Activated CD4-positive, alpha-beta T cell treated with anti-CD3 and anti-CD28 coated beads, Interleukin-2, amount 50 U/mL, for 1 hour (primary cell): ENCODE data around the gene POLD2.
"Not testable (repeated sequence)": the region's sequence is repeated elsewhere in the genome, so short reads cannot be mapped to it uniquely, and the experiment has no call there.

Source experiments
- DNase-seq: peaks from one replicate; pipeline ENCODE4 v3.0.0-alpha.2; 2020

Gene POLD2

DNA sequence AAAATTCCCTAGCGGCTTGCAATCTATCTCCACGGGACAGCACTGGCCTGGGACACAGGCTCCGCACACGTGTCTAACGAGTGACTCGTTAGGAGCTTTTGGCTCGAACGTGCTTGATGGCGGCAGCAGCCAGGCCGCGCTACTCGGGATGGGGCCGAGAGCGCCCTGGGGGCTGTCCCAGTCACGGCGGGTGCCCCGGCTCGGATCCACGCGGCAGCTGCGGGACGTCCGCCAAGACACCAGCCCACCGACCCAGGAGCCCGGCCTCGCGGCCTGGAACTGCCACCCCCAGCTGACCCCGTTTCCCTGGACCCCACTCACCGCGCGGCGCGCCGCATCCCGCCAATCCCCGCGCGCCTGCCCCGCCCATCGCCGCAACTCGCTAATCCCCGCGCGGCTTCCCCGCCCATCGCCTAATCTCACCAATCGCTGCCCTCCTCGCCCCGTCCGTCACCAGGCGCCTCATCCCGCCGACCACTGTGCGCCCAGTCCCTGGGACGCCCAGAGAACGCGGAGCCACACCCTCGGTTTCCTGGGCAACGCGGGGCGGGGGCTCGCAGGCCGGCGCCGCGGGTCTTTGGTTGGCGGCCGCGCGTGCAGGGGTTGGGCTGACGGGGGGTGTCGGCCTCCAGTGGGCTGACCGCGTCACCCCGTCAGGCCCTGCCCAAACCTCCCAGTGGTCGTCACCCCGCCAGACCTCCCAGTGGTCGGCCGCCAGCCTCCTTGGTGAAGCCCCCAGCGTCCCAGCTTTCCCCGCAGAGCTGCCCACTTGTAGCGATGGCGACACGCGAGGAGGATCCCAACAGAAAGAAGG is at the start of gene POLD2:
TSS of gene POLD2 (minus strand) at position 359 of the 814 bp plus-strand sequence. CDS start 1,495 bp downstream, outside the sequence.
- peak; percentile 96 for DNase-seq

DNA sequence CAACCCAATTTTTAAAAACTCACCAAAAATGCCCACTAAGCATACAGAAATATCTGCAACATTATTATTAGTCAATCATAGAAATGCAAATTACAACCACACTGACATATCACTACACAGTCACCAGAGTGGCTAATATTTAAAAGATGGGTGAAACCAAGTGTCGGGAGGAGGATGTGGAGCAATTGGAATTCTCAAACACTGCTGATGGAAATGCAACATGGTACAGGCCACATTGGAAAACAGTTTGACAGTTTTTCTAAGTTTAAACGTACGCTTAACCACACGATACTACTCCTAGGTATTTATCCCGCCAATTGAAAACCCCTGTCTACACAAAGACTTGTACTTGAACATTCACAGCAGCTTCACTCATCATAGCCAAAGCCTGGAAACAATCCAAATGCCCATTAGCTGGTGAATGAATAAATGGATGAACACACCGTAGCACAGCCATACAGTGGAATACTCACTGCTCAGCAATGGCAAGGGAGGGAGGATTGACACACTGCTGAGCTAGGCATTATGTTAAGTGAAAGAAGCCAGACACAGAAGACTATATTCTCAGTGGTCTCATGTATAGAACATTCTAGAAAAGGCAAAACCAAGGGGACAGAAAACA is 49.6 kb upstream of the POLD2 start:
- DNase-seq, result no peak

DNA sequence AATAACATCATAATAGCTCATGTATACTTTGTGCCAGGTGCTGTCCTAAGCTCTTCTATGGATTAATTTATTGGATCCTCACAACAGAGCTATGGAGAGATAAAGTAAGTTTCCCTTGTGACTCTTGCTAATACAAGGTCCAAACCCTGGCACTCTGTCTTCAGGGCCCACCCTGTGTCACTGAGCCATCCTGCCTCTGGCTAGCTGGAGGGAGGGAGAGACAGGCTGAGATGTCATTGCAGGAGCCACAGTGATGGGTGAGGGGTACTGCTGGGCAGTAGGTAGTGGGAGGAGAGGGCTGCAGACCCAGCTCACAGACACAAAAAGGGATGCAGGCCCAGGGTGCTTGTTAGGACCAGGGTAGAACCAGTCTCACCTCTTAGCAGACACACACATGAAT is 49.0 kb upstream of the POLD2 start:
- no peak for DNase-seq

DNA sequence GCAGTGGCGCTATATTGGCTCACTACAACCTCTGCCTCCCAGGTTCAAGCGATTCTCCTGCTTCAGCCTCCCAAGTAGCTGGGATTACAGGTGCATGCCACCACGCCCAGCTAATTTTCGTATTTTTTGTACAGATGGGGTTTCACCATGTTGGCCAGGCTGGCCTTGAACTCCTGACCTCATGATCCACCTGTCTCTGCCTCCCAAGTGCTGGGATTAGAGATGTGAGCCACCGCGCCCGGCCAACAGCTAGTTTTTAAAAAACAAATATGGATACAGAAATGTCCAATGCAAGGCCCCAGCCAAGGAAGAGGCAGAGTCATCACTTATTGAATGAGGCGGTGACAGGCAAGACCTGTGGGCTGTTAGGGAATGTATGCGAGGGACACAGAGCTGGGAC is 48.6 kb upstream of the POLD2 start:
- DNase-seq, result not testable (repeated sequence)

DNA sequence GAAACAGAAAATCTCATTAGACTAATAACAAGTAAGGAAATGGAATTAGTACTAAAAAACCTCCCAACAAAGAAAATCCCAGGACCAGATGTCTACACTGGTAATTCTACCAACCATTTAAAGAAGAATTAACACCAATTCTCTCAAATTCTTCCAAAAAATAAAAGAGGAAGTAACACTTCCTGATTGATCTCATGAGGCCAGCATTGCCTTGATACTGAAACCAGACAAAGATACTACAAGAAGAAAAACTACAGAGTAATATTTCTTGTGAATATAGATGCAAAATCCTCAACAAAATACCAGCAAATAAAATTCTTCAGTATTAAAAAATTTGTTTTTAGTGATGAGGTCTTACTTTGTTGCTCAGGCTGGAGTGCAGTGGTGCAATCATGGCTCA is 44.6 kb upstream of the POLD2 start:
- DNase-seq, result no peak

DNA sequence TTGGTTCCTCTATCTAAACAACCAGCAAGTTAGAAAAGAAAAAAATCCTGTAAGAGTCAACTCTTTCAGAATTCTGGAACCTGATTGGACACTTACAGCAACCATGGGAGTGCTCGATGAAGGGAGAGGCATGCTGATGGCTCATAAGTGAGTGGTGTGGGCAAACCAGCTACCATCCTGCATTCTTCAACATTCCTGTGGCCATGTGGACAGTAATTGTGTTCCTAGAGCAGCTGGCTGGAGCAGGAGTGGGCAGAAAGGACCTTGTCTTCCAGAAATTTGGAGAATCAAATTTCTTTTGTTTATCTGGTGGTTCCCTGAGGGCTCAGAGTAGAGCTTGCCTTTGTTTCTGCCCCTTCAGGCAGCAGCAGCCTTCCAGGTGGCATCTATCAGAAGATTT is 40.2 kb upstream of the POLD2 start:
- DNase-seq, result no peak

DNA sequence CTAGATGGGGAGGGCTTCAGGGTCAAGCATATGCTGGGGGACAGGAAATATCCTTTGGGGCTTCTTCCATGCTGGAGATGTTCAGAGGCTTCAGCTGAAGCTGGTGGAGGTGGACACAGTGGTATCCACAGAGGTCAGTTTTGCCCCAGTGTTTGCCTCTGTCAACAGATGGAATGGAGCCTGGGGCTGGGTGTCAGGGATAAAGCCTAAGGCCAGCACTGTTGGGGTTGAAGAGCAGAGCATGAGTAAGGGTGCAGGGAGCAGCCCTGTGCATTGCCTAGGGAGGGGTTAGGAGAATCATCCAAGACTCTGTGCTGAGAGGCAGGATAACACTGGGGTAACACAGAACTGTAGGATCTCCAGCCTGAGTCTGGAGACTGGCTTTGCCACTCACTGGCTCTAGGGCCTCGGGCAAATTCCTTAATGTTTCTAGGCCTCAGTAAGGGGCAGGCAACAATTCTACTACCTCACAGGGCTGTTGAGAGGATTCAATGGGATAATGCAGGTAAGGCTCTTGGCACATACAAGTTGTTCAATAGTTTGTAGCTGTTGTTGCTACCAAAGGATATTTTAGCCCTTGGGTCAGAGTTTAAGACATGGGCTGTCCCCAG is 39.5 kb upstream of the POLD2 start:
- no peak for DNase-seq

DNA sequence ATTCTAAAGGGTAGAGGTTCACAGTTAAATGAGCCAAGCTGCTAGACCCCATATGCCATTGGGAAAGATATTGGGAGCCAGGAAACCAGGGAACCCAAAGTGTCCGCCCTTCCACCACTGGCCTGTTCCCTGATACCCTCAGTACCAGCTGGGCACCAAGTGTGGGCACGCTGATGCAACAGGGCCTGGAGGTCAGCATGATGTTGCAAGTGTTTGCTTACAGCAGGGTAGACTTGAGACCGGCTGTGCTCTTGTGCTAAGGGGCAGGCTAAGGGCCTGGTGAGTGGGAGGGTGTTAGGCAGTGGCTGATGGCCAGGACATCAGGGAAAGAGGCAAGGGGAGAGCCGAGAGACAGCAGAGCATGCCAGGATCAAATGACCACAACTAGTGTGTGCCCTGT is 38.8 kb upstream of the POLD2 start:
- no peak for DNase-seq

DNA sequence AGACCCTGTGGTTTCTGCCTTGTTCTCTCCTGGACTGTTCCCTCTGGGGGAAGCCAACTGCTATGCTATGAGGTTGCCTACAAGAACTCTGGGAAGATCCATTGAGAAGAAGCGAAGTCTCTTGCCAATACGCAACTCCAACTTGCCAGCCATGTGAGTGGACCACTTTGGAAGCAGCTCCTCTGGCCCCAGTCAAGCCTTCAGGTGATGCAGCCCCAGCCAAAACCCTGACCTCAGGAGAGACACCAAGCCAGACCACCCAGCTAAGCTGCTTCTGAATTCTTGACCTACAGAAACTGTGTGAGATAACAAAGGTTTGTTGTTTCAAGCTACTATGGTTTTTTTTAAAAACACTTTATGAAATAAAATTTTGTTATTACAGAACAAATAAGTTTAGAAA is 38.0 kb upstream of the POLD2 start:
- no peak for DNase-seq

DNA sequence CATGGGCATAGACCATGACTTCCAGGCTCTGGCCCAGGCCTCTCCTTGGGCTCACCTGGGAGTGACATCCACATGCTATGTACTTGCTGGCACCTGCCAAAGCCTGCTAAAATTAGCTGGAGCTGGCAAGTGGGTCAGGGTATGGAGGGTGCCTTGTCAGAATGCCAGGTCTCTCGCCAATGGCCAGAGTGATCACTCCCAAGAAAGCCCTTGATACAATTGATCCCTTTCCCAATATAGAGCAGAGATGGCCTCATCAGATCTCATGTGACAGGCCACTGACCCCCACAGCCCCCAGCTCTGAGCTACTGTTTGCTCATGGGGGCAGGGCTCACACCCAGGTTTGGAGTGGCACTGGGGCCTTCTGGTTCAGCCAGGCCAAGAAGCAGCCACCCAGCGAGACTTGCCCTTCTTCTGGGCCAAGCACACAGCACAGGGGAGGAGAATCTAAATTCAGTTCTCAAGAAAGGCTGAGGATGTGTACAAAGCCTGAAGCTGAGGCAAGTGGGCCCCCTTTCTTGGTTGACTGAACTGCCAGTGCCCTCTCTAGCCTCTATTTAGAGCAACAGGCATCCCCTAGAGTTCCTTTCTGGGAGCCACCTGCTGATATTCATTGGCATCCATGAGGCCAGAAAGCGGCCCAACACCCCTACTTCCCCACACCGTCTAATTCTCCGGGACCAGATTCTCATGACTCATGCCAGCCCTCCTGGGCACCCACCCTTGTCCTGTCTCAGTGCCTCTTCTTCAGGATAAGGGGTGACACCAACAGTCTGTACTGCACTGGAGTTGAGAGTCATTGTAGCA is 36.7 kb upstream of the POLD2 start:
- no peak for DNase-seq

DNA sequence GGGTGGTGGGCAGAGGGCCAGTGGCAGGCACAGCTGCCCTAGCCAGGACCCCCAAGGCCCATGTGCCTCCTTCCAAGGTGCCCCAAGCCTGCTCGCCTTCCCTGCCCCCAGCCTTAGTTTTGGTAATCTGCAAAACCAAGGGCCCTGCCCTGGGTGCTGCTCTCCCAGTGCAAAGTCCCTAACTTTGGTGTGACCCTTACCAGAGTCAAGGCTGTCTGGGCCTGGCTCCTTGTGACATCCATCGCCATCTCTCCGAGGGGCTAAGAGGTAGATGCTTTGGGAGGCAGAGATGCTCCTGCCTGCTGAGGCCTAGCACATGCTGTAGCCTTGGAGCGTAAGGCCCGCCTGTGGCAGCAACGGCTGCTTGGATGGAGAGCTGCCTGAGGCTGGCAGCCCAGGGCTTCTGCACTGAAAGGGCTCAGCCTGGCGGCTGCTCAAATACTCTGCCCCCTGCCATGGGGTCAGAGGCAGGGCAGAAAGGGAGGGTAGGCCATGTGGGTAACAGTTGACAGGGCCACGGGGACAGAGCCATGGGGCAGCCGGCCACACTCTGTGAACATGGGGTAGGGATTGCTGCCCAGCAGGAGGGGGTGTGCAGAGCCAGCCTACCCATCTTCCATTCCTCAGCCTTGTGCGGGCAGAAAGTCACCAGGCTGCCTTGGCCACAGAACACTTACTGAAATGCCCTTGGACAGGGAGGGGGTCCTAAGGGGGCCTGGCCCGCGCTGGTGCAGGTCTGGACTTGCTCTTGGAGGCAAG is 35.7 kb upstream of the POLD2 start:
- no peak for DNase-seq

DNA sequence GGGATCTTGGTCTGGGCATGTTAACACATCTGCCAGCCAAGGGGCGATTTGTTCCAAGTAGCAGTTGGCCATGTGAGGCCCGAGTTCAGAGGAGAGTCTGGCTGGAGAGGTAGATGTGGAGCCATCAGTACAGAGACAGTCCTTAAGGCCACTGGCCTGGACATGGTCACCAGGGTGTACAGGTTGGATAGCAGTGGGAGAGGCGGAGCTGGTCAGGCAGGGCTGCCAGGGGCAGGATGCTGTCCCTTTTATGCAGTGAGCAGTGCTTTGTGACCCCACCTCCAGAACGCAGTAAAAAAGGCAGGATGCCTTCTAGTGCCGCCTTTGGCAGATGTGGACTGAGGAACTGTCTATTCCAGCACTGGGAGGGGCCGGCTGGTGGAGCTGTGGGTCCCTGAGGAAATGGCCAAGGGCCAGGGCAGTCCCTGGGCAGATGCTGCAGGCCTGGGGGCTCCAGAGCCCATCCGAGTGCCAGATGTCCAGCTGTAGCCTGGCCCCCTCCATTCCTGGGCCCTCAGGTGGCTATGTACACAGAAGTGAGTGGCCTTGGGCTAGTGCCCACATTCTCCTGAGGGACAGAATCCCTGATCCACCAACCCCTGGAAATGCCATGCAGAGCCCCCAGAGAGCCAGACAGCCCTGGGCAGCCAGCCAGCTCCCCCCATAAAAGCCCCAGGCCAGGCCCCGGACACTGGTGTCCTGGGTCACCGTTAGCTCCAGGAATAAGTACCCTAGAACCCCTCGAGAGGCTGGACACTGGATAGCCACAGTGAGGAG is 34.9 kb upstream of the POLD2 start:
- no peak for DNase-seq

DNA sequence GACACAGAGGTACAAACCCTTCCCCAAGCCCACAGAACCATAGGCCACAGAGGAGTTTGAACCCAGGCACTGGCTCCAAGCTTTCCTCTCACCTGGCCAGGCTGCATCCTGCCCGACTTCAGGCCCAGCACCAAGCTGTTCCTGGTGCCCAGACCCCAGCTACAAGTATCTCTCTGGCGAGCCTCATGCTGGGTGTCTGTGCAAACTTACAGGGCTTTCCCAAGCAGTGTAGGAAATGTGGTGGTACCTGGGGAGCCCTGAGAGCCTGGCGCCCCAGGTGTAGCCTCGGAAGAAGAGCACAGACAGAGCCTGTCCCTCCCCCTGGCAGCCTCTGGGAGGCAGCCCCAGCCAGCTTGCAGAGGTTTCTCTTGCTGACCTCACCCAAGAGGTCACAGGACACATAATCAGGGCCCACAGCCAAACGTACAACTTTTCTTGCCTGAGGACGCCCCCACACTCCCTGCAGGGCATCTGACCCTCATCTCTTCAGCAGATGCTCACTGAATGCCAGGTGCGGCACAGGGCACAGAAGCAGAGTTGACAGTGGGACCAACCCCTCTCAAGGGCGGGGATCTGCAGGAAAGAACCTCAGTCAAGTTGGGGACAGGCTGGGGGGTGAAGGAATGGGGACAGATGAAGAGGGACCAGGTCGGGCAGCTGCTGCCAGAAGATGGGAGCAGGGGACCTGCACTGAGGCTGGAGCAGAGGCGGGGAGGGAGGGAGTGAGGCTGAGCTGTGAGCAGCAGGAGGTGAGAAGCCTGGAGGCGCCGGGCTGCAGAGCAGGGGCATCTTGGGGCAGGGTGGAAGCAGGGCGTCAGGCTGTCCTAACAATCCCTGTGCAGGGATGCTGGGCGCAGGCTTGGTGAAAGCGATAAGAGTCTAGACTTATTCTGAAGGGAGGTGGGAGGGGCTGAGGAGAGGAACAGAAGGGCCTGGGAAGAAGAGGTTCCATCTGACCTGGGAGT is 34.0 kb upstream of the POLD2 start:
- DNase-seq, result no peak

DNA sequence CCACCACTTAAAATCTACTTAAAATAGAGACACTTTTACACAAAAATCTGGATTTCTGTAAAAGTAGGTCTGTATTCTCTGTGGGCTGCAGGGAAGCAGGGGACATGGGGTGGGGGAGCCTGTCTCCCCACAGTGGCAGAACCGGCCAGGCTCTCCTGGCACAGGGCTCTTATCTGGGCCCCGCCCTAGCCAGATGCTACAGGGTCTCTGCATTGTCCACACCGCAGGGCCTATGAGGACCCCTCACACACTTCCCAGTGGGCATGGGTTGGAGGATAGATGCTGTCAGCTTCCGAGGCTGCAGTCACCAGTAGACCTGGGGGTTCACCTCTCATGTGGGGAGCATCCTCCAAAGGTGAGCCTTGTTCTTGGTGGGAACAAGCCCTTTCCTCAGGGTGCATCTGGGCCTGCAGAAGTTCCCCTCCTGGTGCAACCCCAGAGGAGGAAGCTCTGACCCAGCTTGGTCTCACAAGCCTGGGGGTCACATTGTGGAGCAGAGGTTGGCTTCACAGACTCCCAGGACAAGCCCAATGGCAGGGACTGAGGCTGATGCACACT is 33.2 kb upstream of the POLD2 start:
- DNase-seq, result no peak

DNA sequence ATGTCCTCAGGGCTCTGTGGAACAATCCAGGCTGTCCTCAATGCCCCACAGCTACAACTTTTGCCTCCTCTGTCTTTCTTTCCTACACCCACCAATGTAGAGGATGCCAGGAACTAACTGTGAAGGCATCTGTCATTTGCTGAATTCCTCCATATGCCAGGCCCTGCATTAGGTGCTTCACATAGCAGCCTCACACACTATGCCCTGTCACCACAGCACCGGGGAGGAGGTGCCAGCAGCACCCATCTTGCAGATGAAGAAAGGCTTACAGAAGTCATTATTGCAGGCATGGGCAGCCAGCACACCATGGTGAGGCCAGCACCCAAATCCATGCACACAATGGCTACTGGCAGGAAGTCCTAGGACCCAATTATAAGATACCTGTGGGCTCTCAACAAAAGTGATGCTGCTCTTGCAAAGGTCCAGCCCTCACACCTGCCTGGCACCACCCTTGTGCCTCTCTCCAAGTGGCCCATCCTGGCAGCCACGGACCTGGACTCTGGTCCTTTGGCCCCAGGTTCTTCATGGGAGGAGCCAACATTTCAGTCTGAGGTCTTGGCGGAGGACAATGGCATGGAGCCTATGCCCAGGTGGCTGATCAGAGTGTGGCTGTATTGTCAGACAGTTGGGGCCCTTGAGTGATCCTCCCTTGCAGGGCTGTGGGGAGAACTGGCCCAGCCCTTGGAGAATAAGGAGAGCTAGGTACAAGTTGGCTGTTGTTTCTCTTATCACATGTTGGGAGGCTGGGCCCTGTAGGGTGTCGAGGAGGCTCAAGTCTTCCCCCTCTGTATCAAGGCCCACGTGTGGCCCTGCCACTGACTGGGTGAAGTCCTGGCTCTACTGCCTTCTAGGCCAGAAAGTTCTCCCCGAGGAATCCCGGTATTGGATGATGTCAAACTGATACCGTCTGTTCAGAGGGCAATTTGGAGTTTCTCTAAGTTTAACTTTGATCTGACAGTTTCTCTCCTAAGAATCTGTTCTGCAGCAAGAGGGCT is 32.1 kb upstream of the POLD2 start:
- DNase-seq, result no peak

DNA sequence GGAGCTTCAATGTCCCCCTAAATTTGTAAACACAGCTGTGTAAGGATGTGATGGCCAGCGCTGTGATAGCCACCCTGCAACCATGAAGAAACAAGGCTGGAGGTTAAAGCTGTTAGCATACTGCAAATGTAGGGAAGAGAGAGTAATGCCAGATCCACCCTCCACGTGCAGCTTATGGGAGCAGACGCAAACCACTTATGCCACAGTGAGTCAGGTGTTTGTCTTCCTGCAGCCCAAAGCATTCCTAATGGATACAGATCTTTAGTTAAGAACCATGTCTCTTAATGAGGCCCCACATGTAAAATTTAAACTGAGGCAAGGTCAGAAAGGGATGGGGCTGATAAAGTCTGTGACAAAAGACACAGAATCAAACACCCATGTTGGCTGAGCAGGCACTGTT is 31.4 kb upstream of the POLD2 start:
- DNase-seq, result no peak

DNA sequence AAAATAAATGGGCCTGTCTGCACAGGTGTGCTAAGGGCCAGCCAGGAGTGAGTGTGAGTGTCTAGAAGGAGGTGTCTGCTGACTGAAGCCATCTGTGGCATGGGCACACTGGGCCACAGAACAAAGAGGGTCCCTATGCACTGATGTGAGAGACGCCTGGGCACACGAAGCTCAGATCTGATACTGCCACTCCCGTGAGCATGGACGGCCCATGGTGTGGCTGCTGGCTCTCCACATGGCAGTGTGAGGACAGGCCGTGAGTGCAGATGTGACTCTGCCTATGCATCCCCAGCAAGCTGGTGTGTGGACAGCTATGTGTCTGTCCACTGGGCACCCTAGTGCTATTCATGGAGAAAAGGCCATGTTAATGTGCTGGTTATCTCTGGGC is 30.6 kb upstream of the POLD2 start:
- no peak for DNase-seq

DNA sequence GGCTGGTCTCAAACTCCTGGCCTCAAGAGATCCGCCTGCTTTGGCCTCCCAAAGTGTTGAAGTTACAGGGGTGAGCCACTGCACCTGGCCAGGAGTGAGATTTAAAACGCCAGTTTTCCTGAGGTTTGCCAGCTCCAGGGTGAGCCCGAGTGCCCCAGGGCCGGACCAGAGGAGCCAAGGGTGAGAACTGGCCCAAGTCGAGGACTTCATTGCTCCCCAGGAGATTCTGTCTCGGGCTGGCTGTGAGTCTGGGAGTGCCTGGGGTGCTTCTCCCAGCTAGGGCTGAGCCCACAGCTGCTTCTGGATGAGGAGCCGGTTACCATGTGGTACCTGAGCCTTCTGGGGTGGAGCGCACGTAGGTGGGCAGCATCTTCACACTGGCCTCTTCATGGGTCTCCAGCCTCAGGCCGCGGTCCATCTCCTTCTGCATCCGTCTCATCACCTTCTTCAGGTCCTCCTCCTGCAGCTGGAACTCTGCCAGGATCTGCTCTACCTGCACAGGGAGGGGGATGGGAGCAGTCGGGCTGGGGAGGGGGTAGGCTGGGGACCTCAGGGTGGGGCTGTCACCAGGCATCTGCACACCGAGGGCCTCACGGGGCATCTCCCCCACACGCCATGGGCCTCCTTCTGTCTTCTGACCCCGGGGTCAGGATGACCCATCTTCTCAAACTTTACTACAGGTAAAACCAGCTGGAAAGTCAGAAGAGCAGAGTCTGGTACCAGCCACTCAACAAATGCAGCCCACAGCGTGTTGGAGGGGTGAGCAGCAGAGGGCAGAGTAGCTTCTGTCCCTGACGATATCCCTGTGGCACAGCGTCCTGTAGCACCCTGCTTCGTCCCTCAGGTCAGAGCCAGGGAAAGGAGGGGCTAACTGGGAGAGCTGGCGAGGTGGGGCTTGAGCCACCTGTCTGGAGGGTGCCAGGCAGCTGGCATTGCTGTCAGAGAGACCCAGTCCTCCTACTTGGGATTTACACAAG is 29.9 kb upstream of the POLD2 start:
- DNase-seq, result no peak
